WI38 (cell line): Measurements from ENCODE around the gene ESRRA.
A peak's percentile ranks its signal among the peaks of the same experiment; 100 is the strongest.

Source experiments
- H3K4me3 ChIP-seq: 2 replicates; pipeline ENCODE4 v1.5.1; 2011; ENCODE audit warnings: low read depth, mild to moderate bottlenecking, control low read depth, low read length
- CTCF ChIP-seq: IDR thresholded peaks from 2 replicates; pipeline ENCODE4 v1.5.1; 2012; ENCODE audit warnings: low read depth, mild to moderate bottlenecking, control low read depth, low read length

Gene ESRRA

GRCh38 chr11:64296830-64297698, 8.3 kb upstream of the ESRRA start:
- H3K4me3 ChIP-seq, result no peak overlapping the region
- TF ChIP-seq CTCF, result no peak

DNA sequence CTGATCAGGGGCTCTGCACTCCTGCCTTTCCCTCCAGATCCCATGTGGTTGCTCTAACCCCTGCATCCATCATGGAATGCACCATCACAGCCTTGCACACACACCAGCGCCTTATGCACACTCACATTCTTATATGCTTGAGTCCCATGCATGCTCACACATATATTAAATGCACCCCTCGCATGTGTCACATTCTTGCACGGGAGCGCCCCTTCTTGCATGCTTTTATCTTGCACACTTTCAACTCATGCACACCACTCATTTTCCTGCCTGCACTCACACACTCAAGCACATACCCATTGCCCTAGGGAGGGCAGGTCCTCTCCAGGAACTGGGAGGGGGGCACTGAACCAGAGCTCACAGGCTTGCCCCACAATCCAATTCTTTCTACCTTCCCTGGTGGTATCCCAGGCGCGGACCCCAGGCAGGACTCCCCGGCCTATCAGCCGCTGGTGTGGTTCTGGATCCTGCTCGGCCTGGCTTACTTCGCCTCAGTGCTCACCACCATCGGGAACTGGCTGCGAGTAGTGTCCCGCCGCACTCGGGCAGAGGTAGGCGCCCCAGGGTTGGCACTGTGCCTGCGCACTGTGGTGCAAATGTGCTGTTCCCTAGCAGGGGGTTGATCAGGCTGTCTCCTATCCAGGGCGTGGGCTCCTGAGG, 7.5 kb upstream of the ESRRA start:
- H3K4me3 ChIP-seq, result no peak overlapping the region
- TF ChIP-seq CTCF, result no peak

- no peak overlapping the region for H3K4me3 ChIP-seq
- no peak for TF ChIP-seq CTCF
Measured at GRCh38 chr11:64298966-64299846, 6.1 kb upstream of the ESRRA start.

GRCh38 chr11:64299847-64300648, 5.3 kb upstream of the ESRRA start, which contains the start of gene CATSPERZ:
Gene CATSPERZ (plus strand): TSS chr11:64300358. CDS start chr11:64300411, 53 bp downstream.
- no peak for TF ChIP-seq CTCF
- peak within 1 kb of the TSS; percentile 23 for H3K4me3 ChIP-seq

GRCh38 chr11:64303109-64304031, 2.0 kb upstream of the ESRRA start:
- TF ChIP-seq CTCF, result no peak
- H3K4me3 ChIP-seq, result no peak overlapping the region

DNA sequence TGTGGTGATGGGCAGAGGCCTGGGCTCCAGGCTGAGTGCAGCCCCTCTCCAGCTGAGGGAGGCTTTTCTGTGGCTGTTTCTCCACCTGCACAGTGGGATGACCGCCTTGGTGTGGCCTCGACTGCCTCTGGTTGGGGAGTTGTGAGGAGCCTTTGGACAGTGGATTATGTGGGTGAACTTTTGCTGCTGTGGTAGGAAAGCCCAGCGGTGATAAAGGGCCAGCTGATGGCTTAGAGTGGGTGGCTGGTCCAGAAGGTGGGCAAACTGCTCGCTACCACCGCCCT, 1.4 kb upstream of the ESRRA start:
- peak overlapping the region; percentile 69 for H3K4me3 ChIP-seq
- TF ChIP-seq CTCF, result no peak
